HL-60 (cell line): ENCODE data around the gene MKI67.

Experiments used
- GABPA ChIP-seq: IDR thresholded peaks from 2 replicates; pipeline ENCODE4 v1.6.1; 2012; ENCODE audit warnings: low read depth
- POLR2AphosphoS5 ChIP-seq: IDR thresholded peaks from 2 replicates; pipeline ENCODE4 v1.6.1; 2012; ENCODE audit warnings: low read depth
- TF ChIP-seq, protein P1 (sequence below): IDR thresholded peaks from one replicate; pipeline ENCODE4 v1.5.1; 2011; ENCODE audit warnings: low read length, control low read depth, inconsistent platforms; ENCODE audit not compliant: insufficient read depth

GRCh38 chr10:128096486-128097199 lies 29.6 kb downstream of the MKI67 start:
- TF ChIP-seq, protein P1, sequence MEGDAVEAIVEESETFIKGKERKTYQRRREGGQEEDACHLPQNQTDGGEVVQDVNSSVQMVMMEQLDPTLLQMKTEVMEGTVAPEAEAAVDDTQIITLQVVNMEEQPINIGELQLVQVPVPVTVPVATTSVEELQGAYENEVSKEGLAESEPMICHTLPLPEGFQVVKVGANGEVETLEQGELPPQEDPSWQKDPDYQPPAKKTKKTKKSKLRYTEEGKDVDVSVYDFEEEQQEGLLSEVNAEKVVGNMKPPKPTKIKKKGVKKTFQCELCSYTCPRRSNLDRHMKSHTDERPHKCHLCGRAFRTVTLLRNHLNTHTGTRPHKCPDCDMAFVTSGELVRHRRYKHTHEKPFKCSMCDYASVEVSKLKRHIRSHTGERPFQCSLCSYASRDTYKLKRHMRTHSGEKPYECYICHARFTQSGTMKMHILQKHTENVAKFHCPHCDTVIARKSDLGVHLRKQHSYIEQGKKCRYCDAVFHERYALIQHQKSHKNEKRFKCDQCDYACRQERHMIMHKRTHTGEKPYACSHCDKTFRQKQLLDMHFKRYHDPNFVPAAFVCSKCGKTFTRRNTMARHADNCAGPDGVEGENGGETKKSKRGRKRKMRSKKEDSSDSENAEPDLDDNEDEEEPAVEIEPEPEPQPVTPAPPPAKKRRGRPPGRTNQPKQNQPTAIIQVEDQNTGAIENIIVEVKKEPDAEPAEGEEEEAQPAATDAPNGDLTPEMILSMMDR = no peak
- TF ChIP-seq POLR2AphosphoS5 (no peak), GABPA (no peak)
